ENCODE results near the gene AMER3. TPM values are rescaled to one million over a fixed set of nuclear protein-coding genes. Genes with fewer than 3 reads are reported as not detected.

The AMER3 gene
- total and polyA plus RNA-seq, 2 of the 8 experiments (the other 6 are each of a cell fraction or from before 2014, with no cell fraction given) = 0.15 to 0.19 TPM

DNA sequence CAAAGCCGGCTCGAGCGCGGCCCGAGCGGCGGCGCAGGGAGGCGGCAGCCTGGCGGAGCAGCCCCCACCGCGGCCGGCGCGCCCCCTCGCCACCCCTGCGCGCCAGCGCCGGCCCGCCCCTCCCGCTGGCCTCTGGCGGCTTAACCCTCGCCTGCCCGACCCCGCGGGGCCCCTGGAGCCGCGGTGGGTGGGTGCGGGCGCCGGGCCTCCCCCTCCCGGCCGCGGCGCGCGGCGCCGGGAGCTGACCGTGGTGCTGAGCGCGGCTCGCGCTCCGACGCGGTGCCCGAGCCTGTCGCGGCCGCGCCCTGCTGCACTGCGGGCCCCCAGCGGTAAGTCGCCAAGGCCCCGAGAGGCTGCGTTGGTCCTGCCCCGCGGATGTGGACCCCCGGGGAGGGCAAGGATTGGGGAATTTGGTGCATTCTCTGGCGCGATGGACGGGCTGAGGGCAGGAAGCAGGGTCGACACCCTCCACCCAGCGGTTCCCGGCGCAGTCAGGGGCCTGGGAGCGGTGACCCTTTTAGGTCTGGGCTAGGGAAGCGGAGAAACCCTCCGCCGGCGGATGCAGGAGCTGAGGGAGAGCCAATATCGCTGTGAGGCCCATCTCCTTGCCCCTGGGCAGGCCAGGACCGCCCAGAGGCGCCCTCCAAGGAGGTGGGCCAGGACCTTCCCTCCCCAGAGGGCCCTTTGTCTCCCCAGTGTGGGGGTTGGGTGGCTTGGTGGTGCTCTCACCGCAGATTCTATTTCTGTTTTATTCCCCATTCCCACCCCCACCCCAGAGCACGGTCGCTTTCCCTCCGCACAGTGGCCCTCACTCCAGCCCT, 923 bp downstream of the AMER3 start:
- no peak overlapping the region for H3K14ac ChIP-seq (ENCODE audit: insufficient read length)
- peak overlapping the region; percentile 99 for H3K4me2 ChIP-seq (ENCODE audit: insufficient read depth in 1 of 2, low read depth in 2 of 2, low read length in 2 of 2)
- no peak for FAIRE-seq
- no peak overlapping the region for H2BK15ac ChIP-seq (ENCODE audit: low read length)
- no peak overlapping the region for H3K18ac ChIP-seq (ENCODE audit: extremely low read depth, low read length)
- DNase-seq (ENCODE audit: low read depth in 1 of 2, low spot score in 2 of 2) = peak; percentile 23 to 84
- no peak overlapping the region for H2BK120ac ChIP-seq (replicated peaks; ENCODE audit: low read depth, low read length)
- WGBS, 2 experiments (ENCODE audit: extremely low coverage in 1 of 2, insufficient coverage in 1 of 2, insufficient read length in 1 of 2, insufficient replicate concordance in 2 of 2, low coverage in 1 of 2, low lambda C conversion rate in 2 of 2, missing lambda C conversion rate in 1 of 2) = 5% methylated on average over 44 of the region's 80 CpGs; no CpG with 5 or more reads in 1 of the 2 experiments
- H4K91ac ChIP-seq (replicated peaks; ENCODE audit: insufficient read length, low read length) = no peak overlapping the region
- H4K5ac ChIP-seq (ENCODE audit: insufficient read length, low read depth, low read length) = no peak overlapping the region
- TF ChIP-seq CREB1 (IDR thresholded peaks at IDR 0.05) (0 out of 2 replicates have a peak, but pooled peaks have one; percentile 17), KDM4A (IDR thresholded peaks at IDR 0.05; ENCODE audit: low read depth, low read length, severe bottlenecking) (no peak), ASH2L (IDR thresholded peaks at IDR 0.05; ENCODE audit: low read length) (peak; percentile 10), SUZ12 (IDR thresholded peaks at IDR 0.05; ENCODE audit: low read length) (no peak), SIN3A (conservative IDR thresholded peaks at IDR 0.05 in 1 of 2, IDR thresholded peaks at IDR 0.05 in 1 of 2; ENCODE audit: low read depth in 1 of 2, low read length in 2 of 2) (peak; percentile 76 to 90), HDAC2 (IDR thresholded peaks at IDR 0.05; ENCODE audit: borderline replicate concordance in 1 of 2, low read depth in 2 of 2, low read length in 2 of 2) (peak in 1 of 2 experiments; percentile 43; a peak in 1 of 4 replicates), TEAD4 (IDR thresholded peaks at IDR 0.05; ENCODE audit: low read depth, low read length) (0 out of 2 replicates have a peak, but pooled peaks have one; percentile 5), ZNF274 (IDR thresholded peaks at IDR 0.05; ENCODE audit: borderline replicate concordance, extremely low read depth, low read length) (no peak), TAF7 (optimal IDR thresholded peaks at IDR 0.05; ENCODE audit: borderline replicate concordance, low read depth, low read length) (no peak)
- no peak overlapping the region for H3K23ac ChIP-seq (ENCODE audit: insufficient read length)
- peaks cover 2 to 27% (median 21%) of the 10 kb centered on the region in 4 experiments for H3K27me3 ChIP-seq (replicated peaks in 1 of 4; ENCODE audit: control insufficient read depth in 3 of 4, extremely low read depth in 1 of 4, insufficient read depth in 3 of 4, low read length in 3 of 4)
- no peak overlapping the region for H3K4ac ChIP-seq (replicated peaks; ENCODE audit: insufficient read length, low read depth, low read length)
- H4K8ac ChIP-seq (ENCODE audit: extremely low read depth, insufficient read depth, low read length) = peak overlapping the region; percentile 25; the same call in 1 of the 2 replicates
- no peaks in the 10 kb centered on the region for H3K79me1 ChIP-seq (ENCODE audit: low read depth, low read length)
- POLR2A ChIA-PET (ENCODE audit: partially characterized antibody) = no interaction called here
- H3K36me3 ChIP-seq (ENCODE audit: control insufficient read depth in 2 of 4, insufficient read depth in 4 of 4, low read length in 3 of 4) = no peaks in the 10 kb centered on the region
- H2BK12ac ChIP-seq (ENCODE audit: low read depth, low read length) = no peak overlapping the region
- peaks cover 11% of the 10 kb centered on the region for H3K23me2 ChIP-seq (ENCODE audit: low read depth, low read length)
- H4K20me1 ChIP-seq (replicated peaks in 1 of 2; ENCODE audit: control insufficient read depth in 1 of 2, insufficient read depth in 2 of 2, low read length in 2 of 2) = peaks cover 0 to 2% of the 10 kb centered on the region in 2 experiments
- H3K27ac ChIP-seq (ENCODE audit: low read depth, low read length) = no peak overlapping the region
- no peak overlapping the region for H3K56ac ChIP-seq (replicated peaks; ENCODE audit: insufficient read length, low read depth, low read length)
- no peaks in the 10 kb centered on the region for H3K9me3 ChIP-seq (ENCODE audit: insufficient read depth in 2 of 2, low read depth in 1 of 2, low read length in 1 of 2)
- peak overlapping the region; percentile 65 to 82 (median 68) for H3K4me3 ChIP-seq (ENCODE audit: extremely low read depth in 1 of 4, insufficient read depth in 2 of 4, low read depth in 3 of 4, low read length in 4 of 4)
- no peak overlapping the region; the same call in 1 of the 2 replicates for H2AFZ ChIP-seq (ENCODE audit: low read length)
- H2AK5ac ChIP-seq (ENCODE audit: low read depth, low read length) = no peak overlapping the region
- H2BK20ac ChIP-seq (ENCODE audit: low read length) = no peak overlapping the region
- no peaks in the 10 kb centered on the region for H3K79me2 ChIP-seq (ENCODE audit: control insufficient read depth in 1 of 2, insufficient read depth in 2 of 2, low read length in 2 of 2)
- H3K4me1 ChIP-seq (replicated peaks in 1 of 4; ENCODE audit: control insufficient read depth in 3 of 4, insufficient read depth in 4 of 4, low read length in 3 of 4) = peaks cover 0 to 8% (median 5%) of the 10 kb centered on the region in 4 experiments; a peak in 6 of 7 replicates
- CTCF ChIA-PET (ENCODE audit: partially characterized antibody) = interaction anchor here (1.1 to 2.5 kb wide), 3 partner anchors 11 to 15 kb away, joined by 3 to 6 read pairs (median 6); no protein-coding TSS in a partner anchor
- peak overlapping the region; percentile 18; the same call in 1 of the 2 replicates for H2BK5ac ChIP-seq (ENCODE audit: low read depth, low read length)
- H3K9ac ChIP-seq (replicated peaks in 1 of 4; ENCODE audit: extremely low read depth in 1 of 4, low read depth in 3 of 4, low read length in 3 of 4) = no peak overlapping the region; a peak in 1 of 7 replicates

Data from H1 (cell line).